HepG2 (cell line): Measurements from ENCODE around the gene TSC22D1. TPM values are rescaled to one million over a fixed set of nuclear protein-coding genes. Genes with fewer than 3 reads are reported as not detected.
A peak's percentile ranks its signal among the peaks of the same experiment; 100 is the strongest.

Source experiments
- BCL3 ChIP-seq: sonication (generic); formaldehyde crosslinking; IDR thresholded peaks from 2 replicates; pipeline ENCODE4 v1.5.1; 2020; ENCODE audit warnings: mild to moderate bottlenecking, missing genetic modification reagents, moderate library complexity
- EZH2 ChIP-seq: conservative IDR thresholded peaks from 2 replicates; pipeline ENCODE4 v1.6.1; 2012; ENCODE audit warnings: mild to moderate bottlenecking, low read depth, low read length, moderate library complexity
- HNRNPK ChIP-seq: fragments of 200-400 bp; formaldehyde crosslinking; IDR thresholded peaks from 2 replicates; pipeline ENCODE4 v1.6.1; 2018; ENCODE audit warnings: low read length, low read depth, moderate library complexity, mild to moderate bottlenecking; ENCODE audit not compliant: poor library complexity, severe bottlenecking
- KMT2B ChIP-seq: IDR thresholded peaks from 2 replicates; pipeline ENCODE4 v1.6.1; 2016; ENCODE audit warnings: missing genetic modification reagents, missing compliant biosample characterization
- MED8 ChIP-seq: sonication (generic); formaldehyde crosslinking; IDR thresholded peaks from 2 replicates; pipeline ENCODE4 v1.8.1; 2023; ENCODE audit warnings: mild to moderate bottlenecking, missing genetic modification reagents; ENCODE audit not compliant: insufficient replicate concordance
- PHF8 ChIP-seq: sonication (generic); formaldehyde crosslinking; IDR thresholded peaks from 2 replicates; pipeline ENCODE4 v1.5.0; 2020; ENCODE audit warnings: missing genetic modification reagents
- PREB ChIP-seq: sonication (generic); formaldehyde crosslinking; IDR thresholded peaks from 2 replicates; pipeline ENCODE4 v1.4.0; 2020; ENCODE audit warnings: missing genetic modification reagents
- PRPF4 ChIP-seq: fragments of 200-400 bp; formaldehyde crosslinking; IDR thresholded peaks from 2 replicates; pipeline ENCODE4 v1.6.1; 2016; ENCODE audit warnings: low read length, low read depth; ENCODE audit not compliant: poor library complexity, severe bottlenecking
- RFX5 ChIP-seq: IDR thresholded peaks from 2 replicates; pipeline ENCODE4 v1.6.1; 2011; ENCODE audit warnings: low read depth, low read length, improper control_type of control experiment
- SMAD3 ChIP-seq: sonication (generic); formaldehyde crosslinking; IDR thresholded peaks from 2 replicates; pipeline ENCODE4 v1.4.0; 2020; ENCODE audit warnings: missing genetic modification reagents
- TEAD3 ChIP-seq: optimal IDR thresholded peaks from 2 replicates; pipeline ENCODE3; 2016; ENCODE audit warnings: borderline replicate concordance
- YY1 ChIP-seq: IDR thresholded peaks from 2 replicates; pipeline ENCODE4 v1.6.1; 2011; ENCODE audit warnings: low read length, low read depth, moderate library complexity, mild to moderate bottlenecking; ENCODE audit not compliant: insufficient read depth, insufficient replicate concordance
- ZBTB10 ChIP-seq: sonication (generic); formaldehyde crosslinking; IDR thresholded peaks from 2 replicates; pipeline ENCODE4 v1.4.0; 2020; ENCODE audit warnings: missing genetic modification reagents, borderline replicate concordance
- ZNF24 ChIP-seq: fragments of 450-650 bp; IDR thresholded peaks from 2 replicates; pipeline ENCODE4 v1.6.1; 2017; ENCODE audit warnings: antibody characterized with exemption, mild to moderate bottlenecking
- ZNF292 ChIP-seq: sonication (generic); formaldehyde crosslinking; IDR thresholded peaks from 2 replicates; pipeline ENCODE4 v1.8.1; 2022; ENCODE audit warnings: mild to moderate bottlenecking, low read depth, missing genetic modification reagents, borderline replicate concordance
- ZNF30 ChIP-seq: sonication (generic); formaldehyde crosslinking; IDR thresholded peaks from 2 replicates; pipeline ENCODE4 v1.5.0; 2020; ENCODE audit warnings: mild to moderate bottlenecking, missing genetic modification reagents
- ZNF335 ChIP-seq: sonication (generic); formaldehyde crosslinking; IDR thresholded peaks from 2 replicates; pipeline ENCODE4 v1.4.0; 2020; ENCODE audit warnings: missing genetic modification reagents
- ZNF547 ChIP-seq: sonication (generic); formaldehyde crosslinking; IDR thresholded peaks from 2 replicates; pipeline ENCODE4 v1.5.1; 2020; ENCODE audit warnings: mild to moderate bottlenecking, missing genetic modification reagents
- ZNF552 ChIP-seq: sonication (generic); formaldehyde crosslinking; IDR thresholded peaks from 2 replicates; pipeline ENCODE4 v1.9.0; 2022; ENCODE audit warnings: missing genetic modification reagents, mild to moderate bottlenecking, borderline replicate concordance
- ZNF703 ChIP-seq: sonication (generic); formaldehyde crosslinking; IDR thresholded peaks from 2 replicates; pipeline ENCODE4 v1.5.1; 2020; ENCODE audit warnings: missing genetic modification reagents, mild to moderate bottlenecking, moderate library complexity, borderline replicate concordance
- ZNF709 ChIP-seq: sonication (generic); formaldehyde crosslinking; IDR thresholded peaks from 2 replicates; pipeline ENCODE4 v1.5.0; 2020; ENCODE audit warnings: mild to moderate bottlenecking, missing genetic modification reagents
- ZXDC ChIP-seq: sonication (generic); formaldehyde crosslinking; IDR thresholded peaks from 2 replicates; pipeline ENCODE4 v1.5.0; 2020; ENCODE audit warnings: mild to moderate bottlenecking, missing genetic modification reagents
- polyA plus RNA-seq, 8 experiments: library from polyadenylated mRNA; depleted of rRNA in 3 of 8; stranded (reverse) in 7 of 8; unstranded in 1 of 8; fragments of >200 nt; fragmentation: Illumina TruSeq in 4 of 8; extraction: Trizol in 4 of 8; gene quantifications; 2 replicates each; pipeline versions ENCODE4 v1.2.1 to v1.2.3, GENCODE V29; 2011 to 2016; ENCODE audit warnings: low read depth in 4 of 8, missing spikeins in 1 of 8, mixed read lengths in 1 of 8; ENCODE audit not compliant: insufficient read depth in 1 of 8
- total RNA-seq, 5 experiments: library from RNA; depleted of rRNA; stranded (reverse); fragments of >200 nt; fragmentation: Illumina TruSeq; extraction: Trizol; gene quantifications; 2 replicates each; pipeline ENCODE4 v1.2.3, GENCODE V29; 2016; ENCODE audit warnings: low read depth in 1 of 5

Gene TSC22D1
- total and polyA plus RNA-seq, 2 of the 13 experiments (the other 11 are each of a cell fraction or from before 2014, with no cell fraction given): 18.4 to 35.7 TPM

GRCh38 chr13:44577236-44578066 is 1.3 kb upstream of the TSC22D1 start (continued):
- TF ChIP-seq PREB (CRISPR knock-in tag) (no peak), YY1 (peak; percentile 82), KMT2B (CRISPR knock-in tag) (peak; percentile 67), ZNF709 (CRISPR knock-in tag) (no peak), ZNF335 (CRISPR knock-in tag) (no peak), ZNF24 (no peak), ZBTB10 (CRISPR knock-in tag) (no peak), ZNF292 (CRISPR knock-in tag) (0 out of 2 replicates have a peak, but pooled peaks have one; percentile 27), MED8 (CRISPR knock-in tag) (no peak), ZNF30 (no peak), BCL3 (0 out of 2 replicates have a peak, but pooled peaks have one; percentile 35), ZNF552 (CRISPR knock-in tag) (no peak), ZNF547 (CRISPR knock-in tag) (0 out of 2 replicates have a peak, but pooled peaks have one; percentile 30), HNRNPK (peak; percentile 69), RFX5 (peak; percentile 37; the same call in 1 of the 2 replicates), ZXDC (CRISPR knock-in tag) (no peak), PRPF4 (no peak), EZH2 (no peak), TEAD3 (CRISPR knock-in tag) (no peak), ZNF703 (CRISPR knock-in tag) (no peak), PHF8 (CRISPR knock-in tag) (peak; percentile 59), SMAD3 (CRISPR knock-in tag) (no peak)
